Measurements from ENCODE around the gene RCN2. TPM values are rescaled to one million over a fixed set of nuclear protein-coding genes. Genes with fewer than 3 reads are reported as not detected.
"Not testable (repeated sequence)": the region's sequence is repeated elsewhere in the genome, so short reads cannot be mapped to it uniquely, and the experiment has no call there.

RCN2 gene
- total RNA-seq, 1 experiment from 2014 or later: 48.1 TPM

DNA sequence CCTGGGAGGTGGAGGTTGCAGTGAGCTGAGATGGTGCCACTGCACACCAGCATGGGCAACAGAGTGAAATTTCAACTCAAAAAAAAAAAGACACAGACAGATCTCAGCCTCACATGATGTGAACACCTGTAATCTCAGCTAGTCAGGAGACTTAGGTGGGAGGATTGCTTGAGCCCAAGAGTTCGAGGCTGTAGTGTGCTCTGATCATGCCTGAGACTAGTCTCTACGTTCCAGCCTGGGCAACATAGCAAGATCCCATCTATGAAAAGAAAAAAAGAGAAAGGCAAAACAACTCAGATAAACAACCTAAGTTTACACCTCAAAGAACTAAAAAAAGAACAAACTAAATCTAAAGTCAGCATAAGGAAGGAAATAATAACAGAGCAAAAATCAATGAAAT is 37.4 kb upstream of the RCN2 start:
- DNase-seq (ENCODE audit: unreplicated experiment): no peak
- intact Hi-C loops (cut with micrococcal nuclease): no loop called here
- ChIA-PET CTCF (interaction anchor here (0.6 kb wide), 1 partner anchor 609 kb away, joined by 3 read pairs; no protein-coding TSS in a partner anchor), POLR2A (no interaction called here)
- Mint-ChIP-seq H3K27ac (ENCODE audit: low read depth, unreplicated experiment) (no peak overlapping the region), H3K4me1 (ENCODE audit: insufficient read depth, unreplicated experiment) (no peaks in the 10 kb centered on the region), H3K9me3 (ENCODE audit: unreplicated experiment) (peaks cover 7% of the 10 kb centered on the region), H3K27me3 (ENCODE audit: insufficient read depth, unreplicated experiment) (no peaks in the 10 kb centered on the region), H3K4me3 (ENCODE audit: unreplicated experiment) (no peak overlapping the region), H3K36me3 (ENCODE audit: insufficient read depth, unreplicated experiment) (peaks cover 9% of the 10 kb centered on the region)
- TF ChIP-seq, protein P1, sequence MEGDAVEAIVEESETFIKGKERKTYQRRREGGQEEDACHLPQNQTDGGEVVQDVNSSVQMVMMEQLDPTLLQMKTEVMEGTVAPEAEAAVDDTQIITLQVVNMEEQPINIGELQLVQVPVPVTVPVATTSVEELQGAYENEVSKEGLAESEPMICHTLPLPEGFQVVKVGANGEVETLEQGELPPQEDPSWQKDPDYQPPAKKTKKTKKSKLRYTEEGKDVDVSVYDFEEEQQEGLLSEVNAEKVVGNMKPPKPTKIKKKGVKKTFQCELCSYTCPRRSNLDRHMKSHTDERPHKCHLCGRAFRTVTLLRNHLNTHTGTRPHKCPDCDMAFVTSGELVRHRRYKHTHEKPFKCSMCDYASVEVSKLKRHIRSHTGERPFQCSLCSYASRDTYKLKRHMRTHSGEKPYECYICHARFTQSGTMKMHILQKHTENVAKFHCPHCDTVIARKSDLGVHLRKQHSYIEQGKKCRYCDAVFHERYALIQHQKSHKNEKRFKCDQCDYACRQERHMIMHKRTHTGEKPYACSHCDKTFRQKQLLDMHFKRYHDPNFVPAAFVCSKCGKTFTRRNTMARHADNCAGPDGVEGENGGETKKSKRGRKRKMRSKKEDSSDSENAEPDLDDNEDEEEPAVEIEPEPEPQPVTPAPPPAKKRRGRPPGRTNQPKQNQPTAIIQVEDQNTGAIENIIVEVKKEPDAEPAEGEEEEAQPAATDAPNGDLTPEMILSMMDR (IDR thresholded peaks at IDR 0.05; ENCODE audit: unreplicated experiment): no peak
- no TSS peak for BruUV-seq (replicated peaks)

DNA sequence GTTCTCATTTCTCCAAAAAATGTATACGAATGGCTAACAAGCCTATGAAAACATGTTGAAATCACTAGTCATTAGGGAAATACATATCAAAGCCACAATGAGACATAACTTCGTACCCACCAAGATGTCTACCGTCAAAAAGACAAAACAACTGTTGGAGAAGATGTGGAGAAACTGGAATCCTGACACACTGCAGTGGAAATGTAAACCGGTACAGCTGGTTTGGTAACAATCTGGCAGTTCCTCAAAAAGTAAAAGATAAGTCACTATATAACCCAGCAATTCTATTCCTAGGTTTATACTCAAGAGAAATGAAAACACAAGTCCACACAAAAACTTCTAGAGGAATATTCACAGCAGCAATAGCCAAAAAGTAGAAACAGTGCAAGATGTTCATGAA is 33.4 kb upstream of the RCN2 start:
- CTCF ChIA-PET: no interaction called here
- peaks cover 9% of the 10 kb centered on the region for H3K36me3 Mint-ChIP-seq (ENCODE audit: insufficient read depth, unreplicated experiment)
- intact Hi-C loops (cut with micrococcal nuclease): no loop called here
- H3K9me3 Mint-ChIP-seq (ENCODE audit: unreplicated experiment): peaks cover 7% of the 10 kb centered on the region
- no TSS peak for BruUV-seq (replicated peaks)
- H3K27ac Mint-ChIP-seq (ENCODE audit: low read depth, unreplicated experiment): no peak overlapping the region
- POLR2A ChIA-PET: no interaction called here
- no peak for DNase-seq (ENCODE audit: unreplicated experiment)
- H3K4me1 Mint-ChIP-seq (ENCODE audit: insufficient read depth, unreplicated experiment): no peaks in the 10 kb centered on the region
- H3K4me3 Mint-ChIP-seq (ENCODE audit: unreplicated experiment): no peak overlapping the region
- TF ChIP-seq, protein P1 (IDR thresholded peaks at IDR 0.05; ENCODE audit: unreplicated experiment): no peak
- no peaks in the 10 kb centered on the region for H3K27me3 Mint-ChIP-seq (ENCODE audit: insufficient read depth, unreplicated experiment)

DNA sequence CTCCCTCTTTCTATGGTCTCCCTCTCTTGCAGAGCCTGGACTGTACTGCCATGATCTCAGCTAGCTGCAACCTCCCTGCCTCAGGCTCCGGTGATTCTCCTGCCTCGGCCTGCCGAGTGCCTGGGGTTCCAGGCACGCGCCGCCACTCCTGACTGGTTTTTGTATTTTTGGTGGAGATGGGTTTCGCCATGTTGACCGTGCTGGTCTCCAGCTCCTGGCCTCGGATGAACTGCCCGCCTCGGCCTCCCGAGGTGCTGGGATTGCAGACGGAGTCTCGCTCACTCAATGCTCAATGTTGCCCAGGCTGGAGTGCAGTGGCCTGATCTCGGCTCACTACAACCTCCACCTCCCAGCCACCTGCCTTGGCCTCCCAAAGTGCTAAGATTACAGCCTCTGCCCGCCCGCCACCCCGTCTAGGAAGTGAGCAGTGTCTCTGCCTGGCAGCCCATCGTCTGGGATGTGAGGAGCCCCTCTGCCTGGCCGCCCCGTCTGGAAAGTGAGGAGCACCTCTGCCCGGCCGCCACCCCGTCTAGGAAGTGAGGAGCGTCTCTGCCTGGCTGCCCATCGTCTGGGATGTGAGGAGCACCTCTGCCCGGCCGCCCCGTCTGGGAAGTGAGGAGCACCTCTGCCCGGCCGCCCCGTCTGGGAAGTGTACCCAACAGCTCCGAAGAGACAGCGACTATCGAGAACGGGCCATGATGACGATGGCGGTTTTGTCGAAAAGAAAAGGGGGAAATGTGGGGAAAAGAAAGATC is 32.2 kb upstream of the RCN2 start:
- intact Hi-C loops (cut with micrococcal nuclease); H3K4me3 Mint-ChIP-seq (ENCODE audit: unreplicated experiment); H3K27ac Mint-ChIP-seq (ENCODE audit: low read depth, unreplicated experiment); BruUV-seq (replicated peaks); H3K36me3 Mint-ChIP-seq (ENCODE audit: insufficient read depth, unreplicated experiment); DNase-seq (ENCODE audit: unreplicated experiment); H3K27me3 Mint-ChIP-seq (ENCODE audit: insufficient read depth, unreplicated experiment); H3K9me3 Mint-ChIP-seq (ENCODE audit: unreplicated experiment); H3K4me1 Mint-ChIP-seq (ENCODE audit: insufficient read depth, unreplicated experiment): not testable (repeated sequence)
- ChIA-PET CTCF (interaction anchor here (0.5 to 0.6 kb wide), 2 partner anchors 40 to 693 kb away, joined by 3 read pairs; no protein-coding TSS in a partner anchor), POLR2A (interaction anchor here (0.8 kb wide), 1 partner anchor 240 kb away, joined by 3 read pairs; no protein-coding TSS in a partner anchor)

DNA sequence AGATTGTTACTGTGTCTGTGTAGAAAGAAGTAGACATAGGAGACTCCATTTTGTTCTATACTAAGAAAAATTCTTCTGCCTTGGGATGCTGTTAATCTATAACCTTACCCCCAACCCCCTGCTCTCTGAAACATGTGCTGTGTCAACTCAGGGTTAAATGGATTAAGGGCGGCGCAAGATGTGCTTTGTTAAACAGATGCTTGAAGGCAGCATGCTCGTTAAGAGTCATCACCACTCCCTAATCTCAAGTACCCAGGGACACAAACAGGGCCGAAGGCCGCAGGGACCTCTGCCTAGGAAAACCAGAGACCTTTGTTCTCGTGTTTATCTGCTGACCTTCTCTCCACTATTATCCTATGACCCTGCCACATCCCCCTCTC is 31.6 kb upstream of the RCN2 start:
- H3K4me1 Mint-ChIP-seq (ENCODE audit: insufficient read depth, unreplicated experiment); CTCF ChIA-PET; H3K27me3 Mint-ChIP-seq (ENCODE audit: insufficient read depth, unreplicated experiment); H3K27ac Mint-ChIP-seq (ENCODE audit: low read depth, unreplicated experiment); BruUV-seq (replicated peaks); H3K4me3 Mint-ChIP-seq (ENCODE audit: unreplicated experiment); H3K9me3 Mint-ChIP-seq (ENCODE audit: unreplicated experiment); DNase-seq (ENCODE audit: unreplicated experiment); POLR2A ChIA-PET; H3K36me3 Mint-ChIP-seq (ENCODE audit: insufficient read depth, unreplicated experiment): not testable (repeated sequence)
- intact Hi-C loops (cut with micrococcal nuclease): loop anchor here (10.0 kb wide), 1 partner anchor 125 kb away; no protein-coding TSS in a partner anchor

DNA sequence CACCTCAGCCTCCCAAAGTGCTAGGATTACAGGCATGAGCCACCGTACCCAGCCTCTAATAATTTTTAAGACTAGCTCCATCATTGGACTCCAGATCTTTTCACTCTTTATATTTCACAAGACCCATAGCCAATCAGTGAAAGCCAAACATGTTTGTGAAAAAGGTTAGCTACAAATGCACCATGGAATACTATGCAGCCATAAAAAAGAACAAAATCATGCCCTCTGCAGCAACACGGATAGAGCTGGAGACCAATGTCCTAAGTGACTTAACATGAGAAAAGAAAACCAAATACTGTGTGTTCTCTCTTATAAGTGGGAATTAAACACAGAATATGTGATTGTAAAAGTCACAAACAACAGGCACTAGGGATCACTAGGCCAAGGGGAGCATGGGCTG is 29.6 kb upstream of the RCN2 start:
- peaks cover 7% of the 10 kb centered on the region for H3K9me3 Mint-ChIP-seq (ENCODE audit: unreplicated experiment)
- no TSS peak for BruUV-seq (replicated peaks)
- H3K27ac Mint-ChIP-seq (ENCODE audit: low read depth, unreplicated experiment): no peak overlapping the region
- no peaks in the 10 kb centered on the region for H3K36me3 Mint-ChIP-seq (ENCODE audit: insufficient read depth, unreplicated experiment)
- DNase-seq (ENCODE audit: unreplicated experiment): no peak
- H3K4me3 Mint-ChIP-seq (ENCODE audit: unreplicated experiment): no peak overlapping the region
- intact Hi-C loops (cut with micrococcal nuclease): loop anchor here (10.0 kb wide), 1 partner anchor 123 kb away; no protein-coding TSS in a partner anchor
- peaks cover 7% of the 10 kb centered on the region for H3K4me1 Mint-ChIP-seq (ENCODE audit: insufficient read depth, unreplicated experiment)
- H3K27me3 Mint-ChIP-seq (ENCODE audit: insufficient read depth, unreplicated experiment): no peaks in the 10 kb centered on the region
- ChIA-PET POLR2A (no interaction called here), CTCF (interaction anchor here (0.6 to 1.4 kb wide), 2 partner anchors 40 to 685 kb away, joined by 3 read pairs; no protein-coding TSS in a partner anchor)
- TF ChIP-seq, protein P1 (IDR thresholded peaks at IDR 0.05; ENCODE audit: unreplicated experiment): no peak

Data from MCF 10A (cell line).